ENCODE results near the gene MLLT11. TPM values are rescaled to one million over a fixed set of nuclear protein-coding genes. Genes with fewer than 3 reads are reported as not detected.

MLLT11 gene
- total RNA-seq, 6 donors from 2014 or later = 0.30 to 1.3 (median 1.1) TPM

- no peaks in the 10 kb centered on the region for H3K27me3 ChIP-seq
- TF ChIP-seq POLR2AphosphoS5 (IDR thresholded peaks at IDR 0.05) (no peak), EP300 (IDR thresholded peaks at IDR 0.05) (no peak), POLR2A (IDR thresholded peaks at IDR 0.05) (no peak), CTCF (IDR thresholded peaks at IDR 0.05) (no peak)
- no peak overlapping the region for H3K27ac ChIP-seq
- ATAC-seq (ENCODE audit: low FRiP score in 2 of 2) (no peak), DNase-seq (no peak)
- no peak overlapping the region for H3K4me3 ChIP-seq
- peaks cover 0 to 5% (median 0%) of the 10 kb centered on the region in 4 donors for H3K4me1 ChIP-seq
- peaks cover 0 to 23% (median 6%) of the 10 kb centered on the region in 4 donors for H3K36me3 ChIP-seq
- H3K9me3 ChIP-seq = no peaks in the 10 kb centered on the region
- 88 to 91% methylated on average over 3 of the region's 3 CpGs for WGBS, 2 donors
Observed at GRCh38 chr1:151039521-151039920, 20.7 kb upstream of the MLLT11 start.

- 91 to 100% methylated on average over 1 of the region's 1 CpG for whole genome bisulfite sequencing, 2 donors
- Histone ChIP-seq H3K4me1 (peaks cover 3 to 13% (median 8%) of the 10 kb centered on the region in 4 donors), H3K27ac (no peak overlapping the region), H3K4me3 (no peak overlapping the region), H3K27me3 (no peaks in the 10 kb centered on the region), H3K36me3 (peaks cover 0 to 14% (median 0%) of the 10 kb centered on the region in 4 donors), H3K9me3 (no peaks in the 10 kb centered on the region)
- no peak for DNase-seq
- TF ChIP-seq CTCF (IDR thresholded peaks at IDR 0.05) (no peak), EP300 (IDR thresholded peaks at IDR 0.05) (no peak), POLR2A (IDR thresholded peaks at IDR 0.05) (no peak), POLR2AphosphoS5 (IDR thresholded peaks at IDR 0.05) (no peak)
- ATAC-seq (ENCODE audit: low FRiP score in 2 of 2) = no peak
Observed at GRCh38 chr1:151043163-151043562, 17.0 kb upstream of the MLLT11 start.

GRCh38 chr1:151047591-151047924 lies 12.6 kb upstream of the MLLT11 start, which contains the start of gene C1orf56:
Gene C1orf56, plus strand, starts transcription at chr1:151047751. Its CDS starts 97 bp downstream, at chr1:151047848.
- DNase-seq (peak; percentile 77 to 93), ATAC-seq (ENCODE audit: low FRiP score in 2 of 2) (peak; percentile 72 to 90)
- TF ChIP-seq POLR2AphosphoS5 (IDR thresholded peaks at IDR 0.05) = peak; percentile 43 to 75
- peak in 2 of 4 donors; percentile 18 to 61 for TF ChIP-seq POLR2A (IDR thresholded peaks at IDR 0.05)
- no peak for TF ChIP-seq CTCF (IDR thresholded peaks at IDR 0.05)
- TF ChIP-seq EP300 (IDR thresholded peaks at IDR 0.05) = no peak
- no peaks in the 10 kb centered on the region for H3K27me3 ChIP-seq
- 0% methylated on average over 2 to 16 of the region's 29 CpGs for WGBS, 2 donors
- peaks cover 10 to 20% (median 14%) of the 10 kb centered on the region in 4 donors for H3K36me3 ChIP-seq
- H3K4me3 ChIP-seq = peak within 1 kb of the TSS; percentile 68 to 80 (median 70)
- no peaks in the 10 kb centered on the region for H3K9me3 ChIP-seq
- H3K4me1 ChIP-seq = peaks cover 9 to 26% (median 14%) of the 10 kb centered on the region in 4 donors
- peak within 1 kb of the TSS; percentile 74 to 91 (median 86) for H3K27ac ChIP-seq

- Histone ChIP-seq H3K27me3 (no peaks in the 10 kb centered on the region), H3K4me3 (peak overlapping the region; percentile 68 to 80 (median 70)), H3K27ac (peak overlapping the region; percentile 74 to 91 (median 86)), H3K9me3 (no peaks in the 10 kb centered on the region), H3K36me3 (peaks cover 16 to 23% (median 19%) of the 10 kb centered on the region in 4 donors), H3K4me1 (peaks cover 9 to 26% (median 14%) of the 10 kb centered on the region in 4 donors)
- ATAC-seq (ENCODE audit: low FRiP score in 2 of 2) = peak; percentile 84 to 89
- TF ChIP-seq POLR2A (IDR thresholded peaks at IDR 0.05) (peak in 1 of 4 donors; percentile 45), POLR2AphosphoS5 (IDR thresholded peaks at IDR 0.05) (peak in 1 of 2 donors; percentile 10), CTCF (IDR thresholded peaks at IDR 0.05) (peak in 4 of 6 experiments; percentile 40 to 73 (median 68)), EP300 (IDR thresholded peaks at IDR 0.05) (no peak)
- peak; percentile 86 to 90 for DNase-seq
- WGBS, 2 donors = 0 to 2% methylated on average over 8 to 38 of the region's 48 CpGs
Observed at GRCh38 chr1:151047925-151048644, 12.1 kb upstream of the MLLT11 start.

Data from upper lobe of left lung (tissue), 6 donors.